GM19467 (cell line): ENCODE results near the gene PFN3.
A peak's percentile ranks its signal among the peaks of the same experiment; 100 is the strongest.

Experiments
- ATAC-seq: cut with Tn5 transposase; IDR thresholded peaks from one replicate; pipeline ENCODE4 v1.9.1; 2021; ENCODE audit warnings: mild to moderate bottlenecking, moderate library complexity; ENCODE audit not compliant: unreplicated experiment

The PFN3 gene

DNA sequence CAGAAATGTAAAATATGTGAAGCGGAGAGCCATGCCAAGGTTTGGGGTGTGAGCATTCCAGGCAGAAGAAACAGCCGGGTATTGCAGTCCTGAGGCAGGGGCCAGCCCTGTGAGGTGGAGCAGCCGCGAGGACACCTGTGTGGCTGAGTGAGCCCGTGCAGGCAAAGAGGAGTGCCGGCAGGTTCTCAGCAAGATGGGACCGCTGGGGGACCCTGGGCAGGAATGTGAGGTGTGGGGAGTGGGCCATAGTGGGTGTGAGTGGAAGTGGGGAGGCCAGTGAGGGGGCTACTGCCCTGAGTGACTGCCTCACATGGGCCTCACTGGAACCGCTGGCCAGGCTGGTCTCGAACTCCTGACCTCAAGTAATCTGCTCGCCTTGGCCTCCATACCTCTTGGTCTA is 38.0 kb upstream of the PFN3 start:
- ATAC-seq, result no peak

DNA sequence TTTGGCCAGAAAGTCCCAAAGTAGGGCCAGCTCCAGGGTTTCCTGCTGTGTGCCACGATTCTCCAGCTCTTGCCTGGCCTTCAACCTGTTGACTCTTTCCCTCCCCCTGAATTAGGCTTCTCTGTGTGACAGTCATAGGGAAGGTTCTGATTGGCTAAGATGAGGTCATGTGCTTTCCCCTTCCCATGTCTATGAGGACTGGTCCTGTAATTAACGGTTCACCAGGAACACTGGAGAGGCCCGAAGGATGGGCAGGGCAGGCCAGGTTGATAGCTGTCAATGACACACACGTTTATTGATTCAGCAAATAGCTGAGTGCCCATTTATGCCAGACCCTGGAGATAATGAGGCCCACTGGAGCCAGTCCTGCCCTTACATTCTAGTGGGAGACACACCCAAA is 37.2 kb upstream of the PFN3 start:
- ATAC-seq, result no peak

DNA sequence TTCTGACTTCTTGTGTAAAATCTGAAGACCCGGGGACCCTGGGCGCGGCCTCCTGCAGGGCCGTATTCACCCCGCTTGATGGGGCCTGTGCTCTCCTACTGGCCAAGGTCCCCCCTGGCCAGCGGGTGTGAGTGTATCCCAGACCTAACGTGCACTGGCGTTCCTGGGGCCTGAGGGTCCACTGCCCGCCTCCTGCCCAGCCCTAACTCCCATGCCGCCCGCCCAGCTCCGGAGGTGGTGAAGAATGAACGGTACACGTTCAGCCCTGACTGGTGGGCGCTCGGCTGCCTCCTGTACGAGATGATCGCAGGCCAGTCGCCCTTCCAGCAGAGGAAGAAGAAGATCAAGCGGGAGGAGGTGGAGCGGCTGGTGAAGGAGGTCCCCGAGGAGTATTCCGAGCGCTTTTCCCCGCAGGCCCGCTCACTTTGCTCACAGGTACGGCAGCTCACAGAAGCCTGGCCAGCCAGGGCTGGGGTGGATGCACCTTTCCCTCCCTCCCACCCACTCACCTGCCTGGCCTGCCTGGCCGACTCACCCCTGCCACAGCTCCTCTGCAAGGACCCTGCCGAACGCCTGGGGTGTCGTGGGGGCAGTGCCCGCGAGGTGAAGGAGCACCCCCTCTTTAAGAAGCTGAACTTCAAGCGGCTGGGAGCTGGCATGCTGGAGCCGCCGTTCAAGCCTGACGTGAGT is 35.5 kb upstream of the PFN3 start:
- ATAC-seq, result no peak

DNA sequence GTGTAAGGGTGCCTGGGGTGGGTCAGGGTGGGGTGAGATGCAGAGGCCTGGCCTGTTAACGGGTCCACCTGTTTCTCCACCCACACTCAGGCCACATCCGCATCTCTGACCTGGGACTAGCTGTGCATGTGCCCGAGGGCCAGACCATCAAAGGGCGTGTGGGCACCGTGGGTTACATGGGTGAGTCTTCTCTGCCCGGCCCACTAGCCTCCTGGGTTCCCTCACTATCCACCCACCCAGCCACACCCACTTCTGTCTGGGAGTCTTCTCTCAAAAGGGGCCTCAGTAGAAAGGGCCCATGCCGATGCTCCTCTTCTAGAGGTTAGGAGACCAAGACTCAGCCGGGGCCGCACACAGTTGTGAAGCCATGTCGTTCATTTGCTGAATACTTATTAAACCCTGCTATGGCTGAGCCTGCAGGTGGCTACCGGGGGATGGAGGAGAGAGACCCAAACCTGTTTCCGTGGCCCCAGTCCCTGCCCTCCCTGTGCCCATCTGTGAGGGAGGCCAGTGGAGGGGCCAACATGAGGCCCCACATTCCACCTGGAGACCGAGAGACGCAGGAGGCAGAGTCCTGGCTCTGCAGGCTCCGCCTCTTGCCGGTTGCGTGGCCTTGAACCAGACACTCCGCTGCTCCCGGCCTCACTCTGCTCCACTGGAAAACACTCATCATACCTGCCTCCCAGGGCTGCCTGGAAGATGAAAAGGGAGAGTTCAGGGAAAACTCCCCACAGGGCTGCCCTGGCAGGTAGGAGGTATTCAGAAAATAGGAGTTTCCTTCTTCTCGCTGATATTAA is 34.7 kb upstream of the PFN3 start:
- no peak for ATAC-seq

DNA sequence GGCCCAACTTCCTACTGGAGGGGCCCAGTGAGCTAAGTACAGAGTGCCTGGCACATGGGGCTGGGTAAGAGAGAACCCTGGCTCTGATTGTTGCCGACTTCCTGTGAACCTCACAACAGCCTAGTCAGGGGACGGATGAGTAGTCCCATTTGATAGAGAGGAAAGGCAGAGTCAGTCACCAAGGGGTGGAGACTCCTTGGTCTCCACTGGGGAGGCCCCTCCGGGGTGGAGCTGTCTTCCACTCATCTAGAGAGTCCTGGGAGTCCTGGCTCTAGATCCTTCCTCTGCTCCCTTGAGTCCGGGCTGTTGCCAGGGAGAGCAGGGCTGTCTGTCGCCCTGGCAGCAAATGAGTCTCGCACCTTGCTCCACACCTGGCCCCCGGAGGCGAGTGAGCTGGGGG is 34.0 kb upstream of the PFN3 start:
- ATAC-seq, result no peak

DNA sequence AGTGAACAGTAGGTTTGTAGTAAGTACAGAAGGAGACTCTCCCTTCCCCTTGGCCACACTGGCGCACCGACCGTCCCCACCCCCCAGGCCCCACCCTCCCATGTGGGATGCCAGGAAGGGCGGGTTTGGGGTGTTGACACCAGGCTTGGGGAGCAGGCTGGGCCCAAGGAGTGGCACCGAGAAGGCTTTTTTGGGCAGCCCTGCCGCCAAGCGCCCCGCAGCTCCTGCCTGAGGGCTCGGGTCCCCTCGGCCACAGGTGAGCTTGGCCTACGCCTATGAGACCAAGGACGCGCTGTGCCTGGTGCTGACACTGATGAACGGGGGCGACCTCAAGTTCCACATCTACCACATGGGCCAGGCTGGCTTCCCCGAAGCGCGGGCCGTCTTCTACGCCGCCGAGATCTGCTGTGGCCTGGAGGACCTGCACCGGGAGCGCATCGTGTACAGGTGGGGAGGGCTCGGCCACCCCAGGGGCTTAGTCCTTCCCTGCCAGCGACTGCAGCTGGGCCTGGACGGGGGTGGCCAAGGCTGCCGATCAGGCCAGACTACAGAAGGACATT is 33.3 kb upstream of the PFN3 start:
- no peak for ATAC-seq

DNA sequence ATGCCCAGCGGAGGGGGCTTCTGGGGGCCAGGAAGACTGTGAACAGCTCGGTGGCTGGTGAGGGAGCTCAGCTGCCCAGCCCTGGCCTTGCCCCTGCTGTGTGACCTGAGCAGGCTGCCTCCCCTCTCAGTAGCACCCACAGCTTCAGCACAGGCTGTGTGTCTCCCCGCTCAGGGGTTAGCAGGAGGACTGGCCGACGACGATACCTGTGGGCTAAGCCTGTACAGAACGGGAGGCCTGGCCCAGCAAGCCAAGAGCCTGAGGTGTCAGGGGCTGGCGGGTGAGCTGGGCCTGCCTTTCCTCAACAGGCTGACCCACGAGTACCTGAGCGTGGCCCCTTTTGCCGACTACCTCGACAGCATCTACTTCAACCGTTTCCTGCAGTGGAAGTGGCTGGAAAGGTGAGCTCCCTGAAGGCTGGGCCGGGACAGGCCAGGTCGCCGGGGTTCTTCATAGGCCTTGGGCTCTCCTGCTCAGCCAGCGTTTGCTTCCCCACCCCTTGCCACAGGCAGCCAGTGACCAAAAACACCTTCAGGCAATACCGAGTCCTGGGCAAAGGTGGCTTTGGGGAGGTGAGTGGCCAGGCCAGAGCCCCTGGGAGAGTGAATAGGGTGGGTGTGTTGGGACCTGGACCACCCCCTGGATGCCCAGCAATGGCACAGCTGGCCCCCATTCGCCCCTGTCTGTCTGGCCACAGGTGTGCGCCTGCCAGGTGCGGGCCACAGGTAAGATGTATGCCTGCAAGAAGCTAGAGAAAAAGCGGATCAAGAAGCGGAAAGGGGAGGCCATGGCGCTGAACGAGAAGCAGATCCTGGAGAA is 32.6 kb upstream of the PFN3 start:
- no peak for ATAC-seq

DNA sequence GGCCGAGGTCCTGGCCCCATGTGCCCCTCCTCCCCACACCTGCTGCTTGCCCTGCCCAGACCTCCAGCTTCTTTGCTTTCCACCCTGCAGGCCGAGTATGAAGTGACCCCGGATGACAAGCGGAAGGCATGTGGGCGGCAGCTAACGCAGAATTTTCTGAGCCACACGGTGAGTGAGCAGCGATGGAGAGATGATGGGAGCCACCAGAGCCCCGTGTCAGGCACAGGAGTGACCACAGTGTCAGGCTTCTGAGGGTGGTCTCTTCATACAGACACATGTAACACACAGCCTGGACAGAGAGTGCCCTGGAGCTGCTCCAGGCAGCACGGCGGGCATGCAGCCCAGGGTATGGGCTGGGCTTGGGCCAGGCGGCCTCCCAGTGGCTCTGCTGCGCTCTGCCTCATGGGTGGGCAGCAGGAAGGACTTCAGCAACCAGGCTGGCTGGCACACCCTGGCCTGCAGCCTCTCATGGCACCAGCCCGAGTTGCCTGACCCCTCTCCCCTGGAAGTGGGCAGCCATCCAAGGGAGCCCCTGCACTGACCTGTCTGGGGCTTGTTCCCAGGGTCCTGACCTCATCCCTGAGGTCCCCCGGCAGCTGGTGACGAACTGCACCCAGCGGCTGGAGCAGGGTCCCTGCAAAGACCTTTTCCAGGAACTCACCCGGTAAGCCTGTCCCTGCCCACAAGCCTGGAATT is 31.8 kb upstream of the PFN3 start:
- no peak for ATAC-seq

DNA sequence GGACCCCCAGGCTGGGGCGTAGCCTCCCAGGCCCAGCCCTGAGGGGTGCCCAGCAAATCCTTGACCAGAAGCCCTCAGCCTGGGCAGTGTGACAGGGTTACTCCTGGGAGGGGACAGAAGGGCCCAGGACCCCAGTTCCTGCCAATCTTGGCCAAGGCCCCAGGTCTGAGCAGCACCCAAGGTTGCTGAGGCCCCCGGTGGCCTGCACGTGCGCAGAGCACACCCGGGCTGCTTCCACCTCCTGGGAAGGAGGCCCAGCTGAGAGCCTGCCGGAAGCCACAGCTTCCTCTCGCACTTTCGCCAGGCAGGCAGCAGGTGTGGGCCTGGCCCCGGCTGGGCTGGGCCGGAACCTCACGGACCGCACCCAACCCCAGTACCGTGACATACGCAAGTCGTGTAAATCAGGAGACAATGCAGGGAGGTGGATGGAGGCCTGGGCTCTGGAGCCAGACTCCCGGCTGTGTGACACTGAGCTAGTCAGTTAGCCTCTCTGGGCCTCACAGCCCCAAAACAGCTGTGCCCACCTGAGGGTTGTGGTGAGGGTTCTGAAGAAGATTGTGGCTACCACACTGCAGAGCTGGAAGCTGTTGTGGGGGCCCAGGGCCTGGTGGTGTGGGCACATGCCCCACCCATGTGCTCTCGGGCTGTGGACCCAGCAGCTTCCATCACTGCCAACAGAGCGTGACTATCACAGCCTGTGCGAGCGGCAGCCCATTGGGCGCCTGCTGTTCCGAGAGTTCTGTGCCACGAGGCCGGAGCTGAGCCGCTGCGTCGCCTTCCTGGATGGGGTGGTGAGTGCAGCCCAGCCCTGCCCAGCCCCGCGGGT is 31.1 kb upstream of the PFN3 start:
- peak; percentile 40 for ATAC-seq

DNA sequence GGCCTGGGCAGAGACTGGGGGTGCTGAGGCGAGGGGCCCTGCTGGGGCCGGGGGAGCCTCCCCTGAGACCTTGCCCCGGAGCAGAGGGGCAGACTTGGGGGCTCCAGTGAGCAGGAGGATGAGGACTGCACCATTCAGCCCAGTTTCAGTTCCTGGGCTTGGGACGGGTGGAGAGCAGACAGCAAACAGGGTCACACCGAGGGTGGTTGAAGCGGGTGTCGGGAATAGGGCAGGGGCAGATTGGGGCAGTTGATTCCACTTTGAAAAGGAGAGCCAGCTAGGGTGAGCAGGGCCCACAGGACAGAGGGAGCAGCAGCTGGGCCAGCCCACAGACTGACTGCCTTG is 30.5 kb upstream of the PFN3 start:
- ATAC-seq, result no peak

DNA sequence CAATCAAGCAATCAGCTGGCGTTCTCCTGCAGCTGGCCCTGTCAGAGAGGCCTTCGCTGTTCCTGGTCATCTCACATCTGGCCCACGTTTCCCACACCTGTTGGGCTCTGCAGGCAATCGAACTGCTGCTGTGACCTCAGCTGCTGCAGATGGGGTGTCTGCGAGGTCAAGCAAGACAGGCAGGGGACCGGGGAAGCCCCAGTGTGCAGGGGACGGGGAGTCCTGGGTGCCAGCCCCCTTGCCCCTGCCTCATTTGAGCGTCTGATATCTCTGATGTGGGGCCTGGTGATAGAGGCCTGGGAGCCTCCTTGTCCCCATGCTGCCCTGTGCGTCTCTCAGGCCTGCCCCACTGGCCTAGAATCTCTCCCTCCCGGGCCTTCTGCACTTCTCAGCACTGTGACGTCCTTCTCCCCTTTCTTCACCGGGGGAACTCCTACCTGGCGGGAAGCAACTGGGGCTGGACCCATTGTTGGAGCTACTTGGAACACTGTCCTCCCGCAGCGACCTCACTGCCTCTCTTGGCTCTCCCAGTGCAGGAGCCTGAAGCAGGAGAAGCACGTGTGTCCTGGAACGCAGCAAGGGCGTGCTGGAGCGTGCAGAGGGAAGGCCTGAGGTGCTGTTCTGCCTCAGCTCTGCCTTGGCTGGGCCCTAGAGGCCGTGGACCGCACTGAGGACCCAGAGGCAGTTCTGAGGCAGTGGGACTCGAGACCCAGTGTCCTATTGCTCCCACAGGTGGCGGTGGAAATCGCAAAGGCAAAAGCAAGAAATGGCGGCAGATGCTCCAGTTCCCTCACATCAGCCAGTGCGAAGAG is 29.9 kb upstream of the PFN3 start:
- no peak for ATAC-seq

DNA sequence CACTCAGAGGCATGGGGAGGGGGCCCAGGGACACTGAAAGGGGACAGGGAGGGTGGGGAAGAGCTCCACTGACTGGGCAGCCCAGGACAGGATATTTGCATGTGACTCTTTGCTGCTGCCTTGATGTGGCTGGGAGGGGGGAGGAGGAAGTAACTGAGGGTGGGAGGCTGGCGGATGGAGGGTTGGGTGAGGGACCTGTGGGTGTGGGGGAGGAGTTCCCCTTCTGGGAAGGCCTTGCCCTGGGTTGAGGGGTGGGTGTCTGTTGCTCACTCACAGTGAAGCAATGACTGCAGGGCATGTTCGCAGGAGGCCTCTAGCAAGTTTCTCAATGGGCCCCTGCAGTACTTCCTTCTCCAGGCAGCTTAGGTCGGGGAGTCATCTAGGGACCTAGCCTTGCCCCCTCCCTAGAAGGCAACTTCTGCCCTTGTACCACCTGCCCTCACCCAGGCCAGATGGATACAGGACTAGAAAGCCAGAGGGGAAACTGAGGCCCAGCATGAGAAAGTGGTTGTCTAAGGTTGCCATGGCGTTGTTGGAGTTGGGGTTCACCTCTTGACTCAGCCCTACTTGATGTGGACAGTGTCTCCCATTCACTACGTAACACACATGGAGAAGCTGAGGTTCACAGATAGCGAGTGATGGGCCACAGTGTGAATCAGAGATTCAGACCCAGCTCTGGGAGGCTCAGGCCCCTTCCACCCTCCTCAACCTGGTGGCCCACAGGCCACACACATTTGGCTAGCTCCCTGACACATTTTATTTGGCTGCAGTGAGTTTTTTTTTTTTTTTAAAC is 29.0 kb upstream of the PFN3 start:
- ATAC-seq, result no peak

DNA sequence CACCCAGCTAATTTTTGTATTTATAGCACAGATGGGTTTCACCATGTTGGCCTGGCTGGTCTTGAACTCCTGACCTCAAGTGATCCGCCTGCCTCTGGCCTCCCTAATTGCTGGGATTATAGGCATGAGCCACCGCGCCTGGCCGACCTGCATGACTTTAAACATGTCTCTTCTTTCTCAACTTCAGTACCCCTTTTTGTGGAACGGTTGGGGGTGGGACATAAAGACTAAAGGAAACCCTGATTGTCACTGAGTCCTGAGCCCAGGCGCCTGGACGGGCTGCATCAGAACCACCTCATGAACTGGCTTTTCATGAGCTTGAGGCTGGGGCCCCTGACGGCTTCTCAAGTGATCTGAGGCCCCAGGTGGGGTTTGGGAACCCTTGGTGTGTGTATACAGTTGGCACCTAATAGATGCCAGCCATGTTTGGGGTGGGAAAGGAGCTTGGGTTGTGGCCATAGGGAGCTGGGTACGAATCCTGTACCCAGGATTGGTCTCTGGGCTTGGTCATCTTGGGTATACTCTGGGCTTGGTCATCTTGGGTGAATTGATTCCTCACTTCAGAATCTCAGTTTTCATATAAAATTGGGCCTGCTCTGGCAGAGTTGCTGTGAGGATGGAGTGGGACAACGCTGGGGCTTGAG is 28.2 kb upstream of the PFN3 start:
- ATAC-seq, result no peak

DNA sequence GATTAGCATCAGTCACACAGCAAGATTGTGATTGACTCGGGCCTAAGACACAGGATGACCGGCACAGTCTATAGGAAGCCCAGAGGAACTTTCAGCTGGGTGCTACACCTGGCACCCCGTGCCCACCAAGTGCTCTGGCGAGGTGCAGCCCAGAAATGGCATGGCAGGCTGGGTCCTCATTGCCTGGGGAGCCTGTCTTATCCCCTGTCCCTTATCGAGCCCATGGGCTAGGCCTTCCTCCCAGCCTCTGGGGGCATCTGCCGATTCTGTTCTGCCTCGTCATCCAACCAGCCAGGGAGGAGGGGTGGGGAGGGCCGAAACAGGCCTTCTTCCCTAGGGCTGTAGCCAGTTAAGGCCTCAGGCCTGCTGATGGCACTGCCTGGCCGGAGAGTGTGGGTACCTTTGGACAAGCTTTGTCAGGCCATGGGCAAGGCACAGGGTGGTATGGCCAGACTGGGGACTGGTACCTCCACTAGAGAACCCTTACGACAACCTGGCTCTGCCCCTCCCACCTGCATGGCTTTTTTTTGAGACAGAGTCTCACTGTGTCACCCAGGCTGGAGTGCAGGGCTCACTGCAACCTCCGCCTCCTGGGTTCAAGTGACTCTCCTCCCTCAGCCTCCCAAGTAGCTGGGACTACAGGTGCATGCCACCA is 27.6 kb upstream of the PFN3 start:
- ATAC-seq, result no peak

DNA sequence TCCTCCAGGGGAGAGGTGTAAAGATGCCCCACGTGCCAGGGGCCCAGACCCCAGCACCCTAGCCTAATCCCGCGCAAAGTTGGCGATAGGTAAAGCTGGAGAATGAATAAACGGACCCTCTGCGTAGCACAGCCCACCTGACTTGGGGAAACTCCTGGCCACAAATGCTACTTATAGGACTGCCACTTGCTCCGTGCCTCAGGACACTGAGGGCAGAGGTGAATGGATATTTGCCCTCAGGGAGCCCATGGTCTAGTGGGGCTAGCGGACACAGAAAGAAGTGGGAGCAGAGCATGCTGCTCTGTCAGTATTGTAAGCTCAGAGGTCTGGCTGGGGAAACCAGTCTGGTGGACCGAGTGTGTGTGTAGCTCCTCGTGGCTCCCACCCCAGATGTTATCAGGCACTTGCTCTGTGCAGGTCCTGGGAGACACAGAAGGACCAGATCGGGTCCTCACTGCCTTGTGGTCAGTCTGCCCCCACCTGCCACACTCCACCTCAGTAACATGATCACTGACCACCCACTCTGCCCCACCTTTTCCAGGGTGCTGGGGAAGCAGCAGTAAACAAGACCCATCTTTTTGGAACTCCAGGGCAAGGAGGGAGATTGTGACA is 26.9 kb upstream of the PFN3 start:
- no peak for ATAC-seq

DNA sequence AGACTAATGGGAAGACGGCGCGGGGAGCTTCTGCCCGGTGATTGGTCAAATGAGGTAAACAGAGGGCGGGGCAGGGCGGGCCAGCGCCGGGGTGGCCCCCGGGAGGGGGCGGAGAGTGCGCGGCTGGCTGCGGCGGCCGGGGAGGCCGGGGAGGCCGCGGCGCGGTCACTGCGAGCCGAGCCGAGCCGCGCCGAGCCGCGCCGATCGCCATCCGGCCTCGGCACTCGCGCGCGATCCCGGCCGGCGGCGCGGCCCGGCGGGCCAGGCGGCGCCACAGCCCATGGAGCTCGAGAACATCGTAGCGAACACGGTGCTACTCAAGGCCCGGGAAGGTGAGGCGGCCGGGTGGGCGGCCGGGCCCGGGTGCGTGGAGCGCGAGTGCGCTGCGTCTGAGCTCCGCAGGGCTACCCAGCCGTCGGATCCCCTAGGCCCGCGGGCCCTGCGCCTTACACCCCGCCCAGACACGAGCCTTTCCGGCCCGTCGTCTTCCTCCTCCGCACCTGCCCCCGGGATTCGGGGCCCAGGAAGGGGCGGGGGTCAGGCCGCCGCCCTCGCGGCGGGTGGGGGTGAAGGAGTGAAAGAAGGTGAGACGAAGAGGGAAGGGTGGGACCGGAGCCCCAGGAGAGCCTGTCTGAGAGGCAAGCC is 26.2 kb upstream of the PFN3 start, which contains the start of gene GRK6:
Gene GRK6, plus strand, starts transcription at position 111 of the 645 bp plus-strand sequence. Its CDS starts 170 bp downstream, at position 281.
- peak; percentile 4 for ATAC-seq
